PFSK-1 (cell line): ENCODE results near the gene LAMTOR1.

Source experiments
- FOXP2 ChIP-seq: optimal IDR thresholded peaks from 2 replicates; pipeline ENCODE3; 2011; ENCODE audit warnings: borderline replicate concordance, control low read depth, inconsistent platforms; ENCODE audit not compliant: insufficient read depth; ENCODE audit errors: extremely low read length, extremely low read depth
- POLR2AphosphoS5 ChIP-seq: IDR thresholded peaks from 2 replicates; pipeline ENCODE4 v1.6.1; 2012; ENCODE audit warnings: low read depth, mild to moderate bottlenecking, control low read depth, low read length, moderate library complexity
- REST ChIP-seq, 2 experiments: IDR thresholded peaks; 2 replicates each; pipeline versions ENCODE4 v1.6.1 to v1.8.0; 2011 to 2012; ENCODE audit warnings: low read depth in 2 of 2, low read length in 2 of 2, control low read depth in 1 of 2, inconsistent platforms in 1 of 2, mild to moderate bottlenecking in 1 of 2, moderate library complexity in 1 of 2; ENCODE audit not compliant: insufficient read depth in 1 of 2
- SIN3A ChIP-seq: IDR thresholded peaks from 2 replicates; pipeline ENCODE4 v1.6.1; 2012; ENCODE audit warnings: mild to moderate bottlenecking, low read length, moderate library complexity, borderline replicate concordance; ENCODE audit not compliant: insufficient read depth
- TAF1 ChIP-seq: IDR thresholded peaks from 2 replicates; pipeline ENCODE4 v1.6.1; 2012; ENCODE audit warnings: low read length, control low read depth, borderline replicate concordance; ENCODE audit not compliant: insufficient read depth

Gene LAMTOR1

GRCh38 chr11:72102162-72102561 lies 935 bp downstream of the LAMTOR1 start:
- no peak for TF ChIP-seq TAF1
- no peak for TF ChIP-seq REST (IDR thresholded peaks at IDR 0.05; ENCODE audit: insufficient read depth in 1 of 2, low read depth in 2 of 2, low read length in 2 of 2)
- TF ChIP-seq POLR2AphosphoS5: peak; percentile 20

GRCh38 chr11:72100462-72100861 lies 2.6 kb downstream of the LAMTOR1 start:
- no peak for TF ChIP-seq TAF1
- no peak for TF ChIP-seq SIN3A
- no peak for TF ChIP-seq REST (IDR thresholded peaks at IDR 0.05; ENCODE audit: insufficient read depth in 1 of 2, low read depth in 2 of 2, low read length in 2 of 2)
- TF ChIP-seq FOXP2: no peak
- no peak for TF ChIP-seq POLR2AphosphoS5

GRCh38 chr11:72100009-72100408 lies 3.1 kb downstream of the LAMTOR1 start:
- TF ChIP-seq FOXP2: no peak
- no peak for TF ChIP-seq TAF1
- TF ChIP-seq POLR2AphosphoS5: no peak
- TF ChIP-seq REST (IDR thresholded peaks at IDR 0.05; ENCODE audit: insufficient read depth in 1 of 2, low read depth in 2 of 2, low read length in 2 of 2): no peak
- no peak for TF ChIP-seq SIN3A

GRCh38 chr11:72098741-72099140 lies 4.4 kb downstream of the LAMTOR1 start:
- no peak for TF ChIP-seq TAF1
- no peak for TF ChIP-seq SIN3A
- no peak for TF ChIP-seq REST (IDR thresholded peaks at IDR 0.05; ENCODE audit: insufficient read depth in 1 of 2, low read depth in 2 of 2, low read length in 2 of 2)
- no peak for TF ChIP-seq POLR2AphosphoS5
- no peak for TF ChIP-seq FOXP2

GRCh38 chr11:72091292-72091691 lies 11.8 kb downstream of the LAMTOR1 start:
- no peak for TF ChIP-seq POLR2AphosphoS5
- TF ChIP-seq SIN3A: no peak
- no peak for TF ChIP-seq FOXP2
- TF ChIP-seq TAF1: no peak; the same call in 1 of the 2 replicates
- TF ChIP-seq REST (IDR thresholded peaks at IDR 0.05; ENCODE audit: insufficient read depth in 1 of 2, low read depth in 2 of 2, low read length in 2 of 2): no peak
